HEK293 (cell line): ENCODE results near the gene LAG3.

Source experiments
- CTCF ChIA-PET: fragments of 350-600 bp; formaldehyde crosslinking; extraction: SDS; loops from one replicate; lab custom pipeline; 2021; ENCODE audit warnings: antibody characterized with exemption; lab: Yijun Ruan, JAX
- POLR2A ChIA-PET: fragments of 300-600 bp; formaldehyde crosslinking; extraction: SDS; loops from one replicate; lab custom pipeline; 2020; ENCODE audit warnings: antibody characterized with exemption, inconsistent platforms; lab: Yijun Ruan, JAX
- H3K27ac ChIP-seq: fragments of 200-500 bp; sonication (Bioruptor generic); 2 replicates; pipeline ENCODE4 v1.5.1; 2014; ENCODE audit warnings: low read depth, low read length, control low read depth, inconsistent platforms; ENCODE audit errors: extremely low read depth
- H3K36me3 ChIP-seq, 2 experiments: fragments of 200-500 bp in 1 of 2; sonication (Bioruptor generic) in 1 of 2; 1 replicate in 1 of 2; 2 replicates in 1 of 2; pipeline ENCODE4 v1.5.1; 2014 to 2017; ENCODE audit warnings: inconsistent platforms in 2 of 2, low read length in 2 of 2; ENCODE audit not compliant: control insufficient read depth in 2 of 2, insufficient read depth in 1 of 2
- H3K4me1 ChIP-seq: fragments of 200-500 bp; sonication (Bioruptor generic); 2 replicates; pipeline ENCODE4 v1.5.1; 2014; ENCODE audit warnings: mild to moderate bottlenecking, low read length, inconsistent platforms; ENCODE audit not compliant: control insufficient read depth, insufficient read depth
- H3K4me3 ChIP-seq: 2 replicates; pipeline ENCODE4 v1.5.1; 2011; ENCODE audit warnings: low read depth, mild to moderate bottlenecking, control low read depth, low read length, moderate library complexity
- H3K9me3 ChIP-seq: fragments of 200-500 bp; sonication (Bioruptor generic); 2 replicates; pipeline ENCODE4 v1.5.1; 2014; ENCODE audit warnings: low read depth, low read length, inconsistent platforms; ENCODE audit not compliant: control insufficient read depth, insufficient read depth
- BCL11A ChIP-seq: fragments of 450-650 bp; formaldehyde crosslinking; IDR thresholded peaks from 2 replicates; pipeline ENCODE4 v1.5.1; 2016; ENCODE audit warnings: low read depth, missing biosample characterization, missing genetic modification characterization
- SCRT1 ChIP-seq: fragments of 450-650 bp; formaldehyde crosslinking; IDR thresholded peaks from 2 replicates; pipeline ENCODE4 v1.5.1; 2016; ENCODE audit warnings: missing biosample characterization, missing genetic modification characterization, borderline replicate concordance
- ZNF112 ChIP-seq: fragments of 450-650 bp; formaldehyde crosslinking; IDR thresholded peaks from 2 replicates; pipeline ENCODE4 v1.5.0; 2017; ENCODE audit warnings: missing biosample characterization, missing genetic modification characterization
- ZNF133 ChIP-seq: fragments of 450-650 bp; formaldehyde crosslinking; IDR thresholded peaks from 2 replicates; pipeline ENCODE4 v1.5.1; 2016; ENCODE audit warnings: missing biosample characterization, missing genetic modification characterization
- ZNF157 ChIP-seq: fragments of 450-650 bp; formaldehyde crosslinking; IDR thresholded peaks from 2 replicates; pipeline ENCODE4 v1.5.1; 2016; ENCODE audit warnings: missing biosample characterization, missing genetic modification characterization
- ZNF223 ChIP-seq: fragments of 450-650 bp; formaldehyde crosslinking; IDR thresholded peaks from 2 replicates; pipeline ENCODE4 v1.5.1; 2016; ENCODE audit warnings: missing biosample characterization, missing genetic modification characterization
- ZNF23 ChIP-seq: fragments of 450-650 bp; formaldehyde crosslinking; IDR thresholded peaks from 2 replicates; pipeline ENCODE4 v1.5.1; 2016; ENCODE audit warnings: missing biosample characterization, missing genetic modification characterization, borderline replicate concordance
- ZNF248 ChIP-seq: fragments of 450-650 bp; formaldehyde crosslinking; IDR thresholded peaks from 2 replicates; pipeline ENCODE4 v1.5.1; 2017; ENCODE audit warnings: missing biosample characterization, missing genetic modification characterization
- ZNF391 ChIP-seq: fragments of 450-650 bp; formaldehyde crosslinking; IDR thresholded peaks from 2 replicates; pipeline ENCODE4 v1.5.1; 2016; ENCODE audit warnings: low read depth, missing biosample characterization, missing genetic modification characterization, borderline replicate concordance
- ZNF394 ChIP-seq: fragments of 450-650 bp; formaldehyde crosslinking; IDR thresholded peaks from 2 replicates; pipeline ENCODE4 v1.5.1; 2016; ENCODE audit warnings: missing biosample characterization, missing genetic modification characterization, mild to moderate bottlenecking, moderate library complexity, borderline replicate concordance
- ZNF423 ChIP-seq: fragments of 450-650 bp; formaldehyde crosslinking; IDR thresholded peaks from 2 replicates; pipeline ENCODE4 v1.5.1; 2016; ENCODE audit warnings: missing biosample characterization, missing genetic modification characterization
- ZNF48 ChIP-seq: fragments of 450-650 bp; formaldehyde crosslinking; IDR thresholded peaks from 2 replicates; pipeline ENCODE4 v1.5.1; 2016; ENCODE audit warnings: missing biosample characterization, missing genetic modification characterization
- ZNF623 ChIP-seq: fragments of 450-650 bp; formaldehyde crosslinking; IDR thresholded peaks from 2 replicates; pipeline ENCODE4 v1.5.1; 2016; ENCODE audit warnings: missing biosample characterization, missing genetic modification characterization
- ZNF624 ChIP-seq: fragments of 450-650 bp; formaldehyde crosslinking; IDR thresholded peaks from 2 replicates; pipeline ENCODE4 v1.5.1; 2017; ENCODE audit warnings: missing biosample characterization, missing genetic modification characterization
- TF ChIP-seq, protein P1 (sequence below): fragments of 450-650 bp; formaldehyde crosslinking; IDR thresholded peaks from 2 replicates; pipeline ENCODE4 v1.5.1; 2016; ENCODE audit warnings: missing biosample characterization, missing genetic modification characterization
- TF ChIP-seq, protein P2 (sequence below): fragments of 450-650 bp; formaldehyde crosslinking; IDR thresholded peaks from 2 replicates; pipeline ENCODE4 v1.5.1; 2016; ENCODE audit warnings: missing biosample characterization, missing genetic modification characterization
- TF ChIP-seq, protein P3 (sequence below): fragments of 450-650 bp; formaldehyde crosslinking; IDR thresholded peaks from 2 replicates; pipeline ENCODE4 v1.5.1; 2017; ENCODE audit warnings: missing biosample characterization, missing genetic modification characterization
- TF ChIP-seq, protein P4 (sequence below): fragments of 450-650 bp; formaldehyde crosslinking; IDR thresholded peaks from 2 replicates; pipeline ENCODE4 v1.5.1; 2016; ENCODE audit warnings: missing biosample characterization, missing genetic modification characterization, borderline replicate concordance

The LAG3 gene

DNA sequence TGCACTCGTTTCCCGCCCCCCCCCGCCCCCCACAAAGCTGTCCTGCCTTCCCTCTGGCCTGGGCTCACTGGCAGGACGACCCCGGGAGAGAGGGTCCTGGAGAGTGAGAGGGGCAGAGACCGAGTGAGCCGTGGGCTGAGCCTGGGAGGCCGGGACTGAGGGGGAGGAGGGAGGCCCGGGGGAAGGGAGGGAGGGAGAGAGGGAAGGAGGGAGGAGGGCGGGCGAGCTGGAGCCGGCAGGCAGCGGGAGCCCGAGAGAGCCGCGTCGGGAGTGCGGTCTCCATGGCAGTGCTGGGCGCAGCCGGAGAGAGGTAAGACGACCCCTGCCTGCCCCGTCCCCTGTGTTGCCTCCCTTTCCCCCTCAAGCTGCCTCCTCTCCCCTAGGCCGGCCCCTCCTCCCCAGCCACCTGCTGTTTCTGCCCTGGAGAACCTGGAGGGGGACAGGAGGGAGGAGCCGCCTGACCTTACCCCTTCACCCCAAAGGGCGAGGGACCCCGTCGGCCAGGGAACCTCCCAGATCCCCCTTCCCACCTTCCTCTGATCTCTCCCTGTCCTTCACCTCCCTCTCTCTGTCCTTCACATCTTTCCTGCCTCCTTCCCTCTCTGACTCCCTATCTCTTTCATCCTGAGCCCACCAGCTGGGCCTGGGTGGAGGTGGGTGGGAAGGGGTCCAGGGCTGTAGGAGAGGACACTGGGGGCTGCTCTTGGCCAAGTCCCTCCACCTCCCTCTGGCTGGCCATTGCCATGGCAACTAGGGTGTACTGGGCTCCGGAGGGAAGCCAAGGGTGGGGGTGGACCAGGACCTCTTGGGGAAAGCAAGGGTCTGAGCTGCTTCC, 49.5 kb downstream of the LAG3 start, which contains the start of gene GPR162 (continued):
- no peak for TF ChIP-seq ZNF624
- 0 out of 2 replicates have a peak, but pooled peaks have one; percentile 32 for TF ChIP-seq ZNF423 (tag by site-specific recombination)
- TF ChIP-seq ZNF623 (tag by site-specific recombination): no peak
- TF ChIP-seq SCRT1: no peak
- no peak for TF ChIP-seq ZNF23 (tag by site-specific recombination)
- TF ChIP-seq ZNF157 (tag by site-specific recombination): no peak
- TF ChIP-seq ZNF391 (tag by site-specific recombination): no peak
- TF ChIP-seq, protein P1, sequence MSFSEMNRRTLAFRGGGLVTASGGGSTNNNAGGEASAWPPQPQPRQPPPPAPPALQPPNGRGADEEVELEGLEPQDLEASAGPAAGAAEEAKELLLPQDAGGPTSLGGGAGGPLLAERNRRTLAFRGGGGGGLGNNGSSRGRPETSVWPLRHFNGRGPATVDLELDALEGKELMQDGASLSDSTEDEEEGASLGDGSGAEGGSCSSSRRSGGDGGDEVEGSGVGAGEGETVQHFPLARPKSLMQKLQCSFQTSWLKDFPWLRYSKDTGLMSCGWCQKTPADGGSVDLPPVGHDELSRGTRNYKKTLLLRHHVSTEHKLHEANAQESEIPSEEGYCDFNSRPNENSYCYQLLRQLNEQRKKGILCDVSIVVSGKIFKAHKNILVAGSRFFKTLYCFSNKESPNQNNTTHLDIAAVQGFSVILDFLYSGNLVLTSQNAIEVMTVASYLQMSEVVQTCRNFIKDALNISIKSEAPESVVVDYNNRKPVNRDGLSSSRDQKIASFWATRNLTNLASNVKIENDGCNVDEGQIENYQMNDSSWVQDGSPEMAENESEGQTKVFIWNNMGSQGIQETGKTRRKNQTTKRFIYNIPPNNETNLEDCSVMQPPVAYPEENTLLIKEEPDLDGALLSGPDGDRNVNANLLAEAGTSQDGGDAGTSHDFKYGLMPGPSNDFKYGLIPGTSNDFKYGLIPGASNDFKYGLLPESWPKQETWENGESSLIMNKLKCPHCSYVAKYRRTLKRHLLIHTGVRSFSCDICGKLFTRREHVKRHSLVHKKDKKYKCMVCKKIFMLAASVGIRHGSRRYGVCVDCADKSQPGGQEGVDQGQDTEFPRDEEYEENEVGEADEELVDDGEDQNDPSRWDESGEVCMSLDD (tag by site-specific recombination): peak; percentile 72
- TF ChIP-seq ZNF248 (tag by site-specific recombination): no peak
- no peak for TF ChIP-seq ZNF133
- TF ChIP-seq, protein P2, sequence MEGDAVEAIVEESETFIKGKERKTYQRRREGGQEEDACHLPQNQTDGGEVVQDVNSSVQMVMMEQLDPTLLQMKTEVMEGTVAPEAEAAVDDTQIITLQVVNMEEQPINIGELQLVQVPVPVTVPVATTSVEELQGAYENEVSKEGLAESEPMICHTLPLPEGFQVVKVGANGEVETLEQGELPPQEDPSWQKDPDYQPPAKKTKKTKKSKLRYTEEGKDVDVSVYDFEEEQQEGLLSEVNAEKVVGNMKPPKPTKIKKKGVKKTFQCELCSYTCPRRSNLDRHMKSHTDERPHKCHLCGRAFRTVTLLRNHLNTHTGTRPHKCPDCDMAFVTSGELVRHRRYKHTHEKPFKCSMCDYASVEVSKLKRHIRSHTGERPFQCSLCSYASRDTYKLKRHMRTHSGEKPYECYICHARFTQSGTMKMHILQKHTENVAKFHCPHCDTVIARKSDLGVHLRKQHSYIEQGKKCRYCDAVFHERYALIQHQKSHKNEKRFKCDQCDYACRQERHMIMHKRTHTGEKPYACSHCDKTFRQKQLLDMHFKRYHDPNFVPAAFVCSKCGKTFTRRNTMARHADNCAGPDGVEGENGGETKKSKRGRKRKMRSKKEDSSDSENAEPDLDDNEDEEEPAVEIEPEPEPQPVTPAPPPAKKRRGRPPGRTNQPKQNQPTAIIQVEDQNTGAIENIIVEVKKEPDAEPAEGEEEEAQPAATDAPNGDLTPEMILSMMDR (tag by site-specific recombination): no peak
- no peak for TF ChIP-seq ZNF223 (tag by site-specific recombination)
- TF ChIP-seq BCL11A (tag by site-specific recombination): no peak
- TF ChIP-seq ZNF48: no peak
- TF ChIP-seq, all 188 proteins: peak for 33

DNA sequence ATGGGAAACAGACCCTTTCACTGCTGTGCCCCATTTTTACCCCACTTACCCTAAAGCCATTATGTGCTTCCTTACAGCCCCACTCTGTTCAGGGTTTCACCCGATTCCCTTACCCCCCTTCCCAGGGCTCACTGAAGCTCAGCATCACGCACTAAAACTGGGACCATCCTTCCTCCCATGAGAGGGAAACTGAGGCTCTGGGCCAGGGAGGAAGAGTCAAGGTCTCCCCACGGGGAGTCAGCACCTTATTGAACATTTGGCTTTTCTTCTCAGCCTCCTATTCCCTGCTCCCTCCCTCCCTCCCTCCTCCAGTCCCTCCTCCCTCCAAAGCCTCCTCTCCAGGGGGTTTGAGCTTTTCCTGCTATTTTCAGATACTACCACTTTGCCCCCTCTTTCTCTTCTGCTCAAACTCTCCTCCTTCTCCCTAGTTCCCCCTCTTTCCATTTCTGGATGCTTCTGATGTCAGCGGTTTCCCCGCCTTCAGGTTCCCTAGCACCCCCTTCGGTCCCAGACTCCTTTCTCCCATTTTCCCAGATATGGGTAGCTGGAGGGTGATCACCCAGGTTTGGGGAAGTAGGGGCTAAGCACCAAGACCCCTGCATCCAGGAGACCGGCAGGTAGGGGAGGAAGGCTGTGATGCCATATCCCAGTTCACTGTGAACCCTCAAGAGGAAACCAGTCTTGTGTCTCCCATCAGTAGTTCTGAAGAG, 50.3 kb downstream of the LAG3 start:
- Histone ChIP-seq H3K9me3 (no peaks in the 10 kb centered on the region), H3K27ac (no peak overlapping the region), H3K4me3 (no peak overlapping the region), H3K4me1 (peaks cover 6% of the 10 kb centered on the region; the same call in 1 of the 2 replicates), H3K36me3 (peaks cover 0 to 3% of the 10 kb centered on the region in 2 experiments; a peak in 1 of 3 replicates)
- ChIA-PET CTCF (interaction anchor here (0.5 to 8.1 kb wide), 8 partner anchors 9 to 255 kb away, joined by 3 to 116 read pairs (median 4); partner anchors contain the start of gene MLF2), POLR2A (interaction anchor here (0.6 to 2.0 kb wide), 4 partner anchors 10 to 70 kb away, joined by 4 to 11 read pairs (median 10); partner anchors contain the start of genes CDCA3, MLF2 and USP5)
- TF ChIP-seq ZNF112 (tag by site-specific recombination) (no peak), ZNF223 (tag by site-specific recombination) (no peak), ZNF394 (tag by site-specific recombination) (no peak)
- TF ChIP-seq, protein P3, sequence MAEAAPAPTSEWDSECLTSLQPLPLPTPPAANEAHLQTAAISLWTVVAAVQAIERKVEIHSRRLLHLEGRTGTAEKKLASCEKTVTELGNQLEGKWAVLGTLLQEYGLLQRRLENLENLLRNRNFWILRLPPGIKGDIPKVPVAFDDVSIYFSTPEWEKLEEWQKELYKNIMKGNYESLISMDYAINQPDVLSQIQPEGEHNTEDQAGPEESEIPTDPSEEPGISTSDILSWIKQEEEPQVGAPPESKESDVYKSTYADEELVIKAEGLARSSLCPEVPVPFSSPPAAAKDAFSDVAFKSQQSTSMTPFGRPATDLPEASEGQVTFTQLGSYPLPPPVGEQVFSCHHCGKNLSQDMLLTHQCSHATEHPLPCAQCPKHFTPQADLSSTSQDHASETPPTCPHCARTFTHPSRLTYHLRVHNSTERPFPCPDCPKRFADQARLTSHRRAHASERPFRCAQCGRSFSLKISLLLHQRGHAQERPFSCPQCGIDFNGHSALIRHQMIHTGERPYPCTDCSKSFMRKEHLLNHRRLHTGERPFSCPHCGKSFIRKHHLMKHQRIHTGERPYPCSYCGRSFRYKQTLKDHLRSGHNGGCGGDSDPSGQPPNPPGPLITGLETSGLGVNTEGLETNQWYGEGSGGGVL (tag by site-specific recombination): peak; percentile 29; the same call in 1 of the 2 replicates
- TF ChIP-seq, protein P4, sequence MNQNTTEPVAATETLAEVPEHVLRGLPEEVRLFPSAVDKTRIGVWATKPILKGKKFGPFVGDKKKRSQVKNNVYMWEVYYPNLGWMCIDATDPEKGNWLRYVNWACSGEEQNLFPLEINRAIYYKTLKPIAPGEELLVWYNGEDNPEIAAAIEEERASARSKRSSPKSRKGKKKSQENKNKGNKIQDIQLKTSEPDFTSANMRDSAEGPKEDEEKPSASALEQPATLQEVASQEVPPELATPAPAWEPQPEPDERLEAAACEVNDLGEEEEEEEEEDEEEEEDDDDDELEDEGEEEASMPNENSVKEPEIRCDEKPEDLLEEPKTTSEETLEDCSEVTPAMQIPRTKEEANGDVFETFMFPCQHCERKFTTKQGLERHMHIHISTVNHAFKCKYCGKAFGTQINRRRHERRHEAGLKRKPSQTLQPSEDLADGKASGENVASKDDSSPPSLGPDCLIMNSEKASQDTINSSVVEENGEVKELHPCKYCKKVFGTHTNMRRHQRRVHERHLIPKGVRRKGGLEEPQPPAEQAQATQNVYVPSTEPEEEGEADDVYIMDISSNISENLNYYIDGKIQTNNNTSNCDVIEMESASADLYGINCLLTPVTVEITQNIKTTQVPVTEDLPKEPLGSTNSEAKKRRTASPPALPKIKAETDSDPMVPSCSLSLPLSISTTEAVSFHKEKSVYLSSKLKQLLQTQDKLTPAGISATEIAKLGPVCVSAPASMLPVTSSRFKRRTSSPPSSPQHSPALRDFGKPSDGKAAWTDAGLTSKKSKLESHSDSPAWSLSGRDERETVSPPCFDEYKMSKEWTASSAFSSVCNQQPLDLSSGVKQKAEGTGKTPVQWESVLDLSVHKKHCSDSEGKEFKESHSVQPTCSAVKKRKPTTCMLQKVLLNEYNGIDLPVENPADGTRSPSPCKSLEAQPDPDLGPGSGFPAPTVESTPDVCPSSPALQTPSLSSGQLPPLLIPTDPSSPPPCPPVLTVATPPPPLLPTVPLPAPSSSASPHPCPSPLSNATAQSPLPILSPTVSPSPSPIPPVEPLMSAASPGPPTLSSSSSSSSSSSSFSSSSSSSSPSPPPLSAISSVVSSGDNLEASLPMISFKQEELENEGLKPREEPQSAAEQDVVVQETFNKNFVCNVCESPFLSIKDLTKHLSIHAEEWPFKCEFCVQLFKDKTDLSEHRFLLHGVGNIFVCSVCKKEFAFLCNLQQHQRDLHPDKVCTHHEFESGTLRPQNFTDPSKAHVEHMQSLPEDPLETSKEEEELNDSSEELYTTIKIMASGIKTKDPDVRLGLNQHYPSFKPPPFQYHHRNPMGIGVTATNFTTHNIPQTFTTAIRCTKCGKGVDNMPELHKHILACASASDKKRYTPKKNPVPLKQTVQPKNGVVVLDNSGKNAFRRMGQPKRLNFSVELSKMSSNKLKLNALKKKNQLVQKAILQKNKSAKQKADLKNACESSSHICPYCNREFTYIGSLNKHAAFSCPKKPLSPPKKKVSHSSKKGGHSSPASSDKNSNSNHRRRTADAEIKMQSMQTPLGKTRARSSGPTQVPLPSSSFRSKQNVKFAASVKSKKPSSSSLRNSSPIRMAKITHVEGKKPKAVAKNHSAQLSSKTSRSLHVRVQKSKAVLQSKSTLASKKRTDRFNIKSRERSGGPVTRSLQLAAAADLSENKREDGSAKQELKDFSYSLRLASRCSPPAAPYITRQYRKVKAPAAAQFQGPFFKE (tag by site-specific recombination): no peak
- TF ChIP-seq, all 188 proteins: peak for 1
